Mucosa of descending colon (tissue), 3 donors: Measurements from ENCODE around the gene ZMYND11. TPM values are rescaled to one million over a fixed set of nuclear protein-coding genes. Genes with fewer than 3 reads are reported as not detected.

Source experiments
- ATAC-seq: fragments of 200-7000 bp; cut with Tn5 transposase; one replicate; pipeline ENCODE4 v1.9.1; 2020; ENCODE audit warnings: mild to moderate bottlenecking, moderate library complexity
- DNase-seq, 3 donors: peaks; one replicate each; pipeline ENCODE4 v3.0.0-alpha.2; 2020
- H3K36me3 ChIP-seq: fragments of 200-600 bp; one replicate; pipeline ENCODE4 v1.8.0; 2021; ENCODE audit warnings: low read depth, mild to moderate bottlenecking
- H3K4me1 ChIP-seq: fragments of 200-600 bp; one replicate; pipeline ENCODE4 v1.8.0; 2021; ENCODE audit warnings: low read depth, mild to moderate bottlenecking
- H3K4me3 ChIP-seq: fragments of 200-600 bp; one replicate; pipeline ENCODE4 v1.8.0; 2021; ENCODE audit warnings: mild to moderate bottlenecking
- H3K9me3 ChIP-seq: fragments of 200-600 bp; one replicate; pipeline ENCODE4 v1.8.0; 2021; ENCODE audit warnings: mild to moderate bottlenecking
- CTCF ChIP-seq: fragments of 200-600 bp; IDR thresholded peaks from one replicate; pipeline ENCODE4 v1.8.0; 2022; ENCODE audit warnings: antibody characterized with exemption, mild to moderate bottlenecking
- intact Hi-C, 2 donors: fragments of 100-400 bp; cut with DNase I in 1 of 2; cut with micrococcal nuclease in 1 of 2; formaldehyde crosslinking; loops; one replicate each; pipeline versions ENCODE4 v1.11.0 to v1.11.1; 2022; cut with DNase I, micrococcal nuclease
- total RNA-seq, 3 donors: library from RNA; stranded (reverse); fragmentation: NEBNext Ultra II Directional in 2 of 3; extraction: Animal tissue kit (Norgen Biotek cat#: 25700) in 2 of 3; gene quantifications; one replicate each; pipeline versions ENCODE4 v1.2.1 to v1.2.4, GENCODE V29; 2021 to 2023
- donor health status: DM: no; HTN: no; CAD: no; lungs with moderate emphysema.
- donor health status: DM: no; HTN: no; CAD: no.
- donor health status: DM: no; HTN: yes; CAD: no.

Gene ZMYND11
- total RNA-seq, 3 donors from 2014 or later = 34.5 to 131 (median 37.6) TPM

DNA sequence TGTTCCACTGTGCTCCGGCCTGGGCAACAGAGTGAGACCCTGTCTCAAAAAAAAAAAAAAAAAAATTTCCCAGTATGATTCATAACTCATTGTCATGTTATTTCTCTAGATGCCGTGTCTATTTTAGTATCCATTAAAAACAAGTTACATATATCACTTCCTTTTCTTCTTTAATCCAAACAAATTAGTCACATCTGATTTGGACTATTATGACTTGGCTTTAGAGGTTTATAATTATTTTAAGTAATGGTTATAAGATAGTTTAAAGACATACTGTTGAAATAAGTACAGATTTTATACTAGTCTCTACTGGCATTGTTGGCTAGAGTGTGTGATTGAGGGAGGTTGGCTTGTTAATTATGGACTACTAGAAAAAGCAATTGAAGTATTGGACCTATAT lies 53.3 kb downstream of the ZMYND11 start:
- intact Hi-C loops = no loop called here
- TF ChIP-seq CTCF = no peak
- Histone ChIP-seq H3K4me1 (no peaks in the 10 kb centered on the region), H3K9me3 (peaks cover 7% of the 10 kb centered on the region), H3K4me3 (no peak overlapping the region), H3K36me3 (no peaks in the 10 kb centered on the region)
- DNase-seq (no peak), ATAC-seq (no peak)

DNA sequence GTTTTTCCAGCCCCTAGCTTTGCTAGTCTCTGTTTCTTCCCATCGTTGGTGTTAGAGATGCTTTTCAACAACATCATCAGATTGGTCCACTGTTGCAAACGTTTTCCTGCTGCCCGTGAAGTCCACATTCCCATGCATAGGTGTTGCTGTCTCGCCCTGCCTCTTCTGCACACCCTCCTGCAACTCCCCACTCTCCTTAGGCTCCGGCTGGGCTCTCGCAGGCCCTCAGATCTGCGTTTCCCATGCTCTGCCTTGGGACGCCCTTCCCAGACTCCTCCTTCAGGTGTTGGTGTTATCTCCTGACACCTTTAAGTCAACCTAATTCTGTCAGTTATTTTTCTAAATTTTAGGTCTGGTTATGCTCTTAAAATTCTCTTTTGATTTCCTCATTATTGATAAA lies 55.0 kb downstream of the ZMYND11 start:
- TF ChIP-seq CTCF = no peak
- no peak overlapping the region for H3K4me3 ChIP-seq
- no peaks in the 10 kb centered on the region for H3K9me3 ChIP-seq
- ATAC-seq (no peak), DNase-seq (no peak)
- no peaks in the 10 kb centered on the region for H3K4me1 ChIP-seq
- intact Hi-C loops = no loop called here
- H3K36me3 ChIP-seq = no peaks in the 10 kb centered on the region

DNA sequence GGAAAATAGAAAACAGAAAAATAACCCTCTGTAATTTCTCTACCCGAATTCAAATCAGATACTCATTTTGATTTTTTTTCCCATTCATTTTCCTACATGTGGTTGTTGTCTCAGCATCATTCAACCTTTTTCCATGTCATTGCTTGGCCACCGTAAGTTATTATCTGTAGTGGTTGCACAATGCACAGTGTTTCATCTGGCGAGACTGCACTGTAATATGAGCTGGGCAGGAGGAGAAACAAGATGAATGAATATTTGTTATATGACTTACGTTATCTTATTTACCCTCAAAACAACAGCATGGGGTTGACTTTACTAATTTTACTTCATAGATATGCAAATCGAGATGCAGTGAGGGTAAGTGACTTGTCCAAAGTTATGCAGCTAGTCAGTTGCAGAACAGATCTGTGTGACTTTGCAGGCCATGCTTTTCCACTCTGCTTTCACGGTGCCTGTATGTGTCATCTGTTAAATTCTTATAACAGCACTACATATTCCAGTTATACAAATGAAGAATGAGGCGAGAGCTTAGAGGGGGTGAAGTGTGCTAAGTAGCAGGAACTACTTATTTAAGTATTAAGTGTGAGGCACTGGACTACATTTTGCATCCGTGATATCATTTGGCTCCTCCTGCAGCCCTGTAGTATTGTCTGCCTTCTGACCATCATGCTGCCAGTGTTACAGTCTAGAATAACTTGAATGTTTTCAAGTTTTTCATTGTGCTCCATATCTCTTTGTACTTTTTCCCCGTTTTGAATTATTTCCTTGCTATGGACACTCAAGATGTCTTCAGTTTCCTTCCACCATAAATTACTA lies 56.7 kb downstream of the ZMYND11 start:
- Histone ChIP-seq H3K4me3 (no peak overlapping the region), H3K36me3 (no peaks in the 10 kb centered on the region), H3K9me3 (no peaks in the 10 kb centered on the region), H3K4me1 (no peaks in the 10 kb centered on the region)
- intact Hi-C loops = no loop called here
- ATAC-seq (no peak), DNase-seq (no peak)
- TF ChIP-seq CTCF = no peak

DNA sequence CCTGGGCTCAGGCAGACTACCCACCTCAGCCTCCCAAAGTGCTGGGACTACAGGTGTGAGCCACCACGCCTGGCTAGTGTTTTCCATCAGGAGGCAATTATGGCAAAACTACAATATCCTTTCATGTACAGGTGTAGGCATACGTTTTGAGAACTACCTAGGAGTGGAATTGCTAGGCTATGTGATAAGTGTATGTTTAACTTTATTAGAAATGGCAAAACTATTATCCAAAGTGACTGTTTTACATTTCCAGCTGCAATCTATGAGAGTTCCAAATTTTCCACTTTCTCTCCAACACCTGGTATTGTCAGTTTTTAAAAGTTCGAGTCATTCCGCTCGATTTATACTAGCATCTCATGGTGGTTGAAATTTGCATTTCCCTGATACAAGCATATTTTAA lies 59.0 kb downstream of the ZMYND11 start:
- TF ChIP-seq CTCF = no peak
- Histone ChIP-seq H3K4me3 (no peak overlapping the region), H3K4me1 (no peaks in the 10 kb centered on the region), H3K36me3 (no peaks in the 10 kb centered on the region), H3K9me3 (no peaks in the 10 kb centered on the region)
- DNase-seq (no peak), ATAC-seq (no peak)
- intact Hi-C loops = no loop called here

DNA sequence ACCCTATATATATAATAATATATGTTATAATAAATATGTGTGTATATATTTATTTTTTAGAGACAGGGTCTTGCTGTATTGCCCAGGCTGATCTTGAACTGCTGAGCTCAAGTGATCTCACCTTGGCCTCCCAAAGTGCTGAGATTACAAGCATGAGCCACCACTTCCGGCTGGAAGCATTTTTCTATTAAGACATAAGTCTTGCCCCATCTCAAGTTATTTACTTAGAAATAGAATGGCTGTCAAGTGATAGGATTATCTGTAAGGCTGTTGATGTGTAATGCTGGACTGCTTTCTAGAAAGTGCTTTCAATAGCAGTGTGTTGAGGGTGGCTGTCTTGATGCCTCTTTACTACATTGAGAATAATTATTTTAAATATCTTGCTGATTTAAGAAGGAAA lies 65.2 kb downstream of the ZMYND11 start:
- H3K9me3 ChIP-seq = no peaks in the 10 kb centered on the region
- no peak overlapping the region for H3K4me3 ChIP-seq
- ATAC-seq (no peak), DNase-seq (no peak)
- intact Hi-C loops = no loop called here
- TF ChIP-seq CTCF = no peak
- no peaks in the 10 kb centered on the region for H3K36me3 ChIP-seq
- H3K4me1 ChIP-seq = no peaks in the 10 kb centered on the region
